Measurements from ENCODE around the gene TIMM44.
A peak's percentile ranks its signal among the peaks of the same experiment; 100 is the strongest.

TIMM44 gene

GRCh38 chr19:7908078-7908699 is 35.3 kb downstream of the TIMM44 start:
- no peaks in the 10 kb centered on the region for H3K27me3 ChIP-seq (ENCODE audit: control insufficient read depth in 1 of 2, insufficient read depth in 2 of 2, low read length in 2 of 2)
- H3K9me3 ChIP-seq (ENCODE audit: control insufficient read depth in 1 of 2, low read length in 2 of 2) = no peaks in the 10 kb centered on the region
- H3K36me3 ChIP-seq (ENCODE audit: control insufficient read depth in 1 of 2, insufficient read depth in 2 of 2, low read length in 2 of 2) = peaks cover 9 to 41% of the 10 kb centered on the region in 2 donors
- H3K27ac ChIP-seq (ENCODE audit: low read depth, low read length) = no peak overlapping the region
- peaks cover 8 to 14% of the 10 kb centered on the region in 2 donors for H3K4me1 ChIP-seq (ENCODE audit: control insufficient read depth in 1 of 2, insufficient read depth in 2 of 2, low read length in 2 of 2)
- H3K4me3 ChIP-seq (ENCODE audit: low read depth in 1 of 2, low read length in 2 of 2) = no peak overlapping the region
- H3K9ac ChIP-seq (ENCODE audit: low read depth in 1 of 2, low read length in 2 of 2) = no peak overlapping the region

GRCh38 chr19:7907544-7907943 is 35.9 kb downstream of the TIMM44 start:
- Histone ChIP-seq H3K36me3 (ENCODE audit: control insufficient read depth in 1 of 2, insufficient read depth in 2 of 2, low read length in 2 of 2) (peaks cover 9 to 37% of the 10 kb centered on the region in 2 donors), H3K4me3 (ENCODE audit: low read depth in 1 of 2, low read length in 2 of 2) (no peak overlapping the region), H3K27ac (ENCODE audit: low read depth, low read length) (no peak overlapping the region), H3K4me1 (ENCODE audit: control insufficient read depth in 1 of 2, insufficient read depth in 2 of 2, low read length in 2 of 2) (peaks cover 12 to 21% of the 10 kb centered on the region in 2 donors), H3K27me3 (ENCODE audit: control insufficient read depth in 1 of 2, insufficient read depth in 2 of 2, low read length in 2 of 2) (no peaks in the 10 kb centered on the region), H3K9ac (ENCODE audit: low read depth in 1 of 2, low read length in 2 of 2) (no peak overlapping the region), H3K9me3 (ENCODE audit: control insufficient read depth in 1 of 2, low read length in 2 of 2) (no peaks in the 10 kb centered on the region)

GRCh38 chr19:7907122-7907521 is 36.3 kb downstream of the TIMM44 start:
- peaks cover 14 to 22% of the 10 kb centered on the region in 2 donors for H3K4me1 ChIP-seq (ENCODE audit: control insufficient read depth in 1 of 2, insufficient read depth in 2 of 2, low read length in 2 of 2)
- H3K9ac ChIP-seq (ENCODE audit: low read depth in 1 of 2, low read length in 2 of 2) = no peak overlapping the region
- H3K36me3 ChIP-seq (ENCODE audit: control insufficient read depth in 1 of 2, insufficient read depth in 2 of 2, low read length in 2 of 2) = peaks cover 9 to 34% of the 10 kb centered on the region in 2 donors
- no peak overlapping the region for H3K4me3 ChIP-seq (ENCODE audit: low read depth in 1 of 2, low read length in 2 of 2)
- H3K27me3 ChIP-seq (ENCODE audit: control insufficient read depth in 1 of 2, insufficient read depth in 2 of 2, low read length in 2 of 2) = no peaks in the 10 kb centered on the region
- no peaks in the 10 kb centered on the region for H3K9me3 ChIP-seq (ENCODE audit: control insufficient read depth in 1 of 2, low read length in 2 of 2)
- H3K27ac ChIP-seq (ENCODE audit: low read depth, low read length) = no peak overlapping the region

GRCh38 chr19:7905859-7906258 is 37.6 kb downstream of the TIMM44 start:
- H3K4me1 ChIP-seq (ENCODE audit: control insufficient read depth in 1 of 2, insufficient read depth in 2 of 2, low read length in 2 of 2) = peaks cover 14 to 22% of the 10 kb centered on the region in 2 donors
- no peaks in the 10 kb centered on the region for H3K27me3 ChIP-seq (ENCODE audit: control insufficient read depth in 1 of 2, insufficient read depth in 2 of 2, low read length in 2 of 2)
- no peaks in the 10 kb centered on the region for H3K9me3 ChIP-seq (ENCODE audit: control insufficient read depth in 1 of 2, low read length in 2 of 2)
- peaks cover 4 to 22% of the 10 kb centered on the region in 2 donors for H3K36me3 ChIP-seq (ENCODE audit: control insufficient read depth in 1 of 2, insufficient read depth in 2 of 2, low read length in 2 of 2)
- H3K27ac ChIP-seq (ENCODE audit: low read depth, low read length) = no peak overlapping the region
- H3K9ac ChIP-seq (ENCODE audit: low read depth in 1 of 2, low read length in 2 of 2) = no peak overlapping the region
- no peak overlapping the region for H3K4me3 ChIP-seq (ENCODE audit: low read depth in 1 of 2, low read length in 2 of 2)

GRCh38 chr19:7905268-7905667 is 38.2 kb downstream of the TIMM44 start:
- Histone ChIP-seq H3K4me1 (ENCODE audit: control insufficient read depth in 1 of 2, insufficient read depth in 2 of 2, low read length in 2 of 2) (peaks cover 14 to 22% of the 10 kb centered on the region in 2 donors), H3K9ac (ENCODE audit: low read depth in 1 of 2, low read length in 2 of 2) (peak overlapping the region in 1 of 2 donors; percentile 93), H3K36me3 (ENCODE audit: control insufficient read depth in 1 of 2, insufficient read depth in 2 of 2, low read length in 2 of 2) (peaks cover 0 to 16% of the 10 kb centered on the region in 2 donors), H3K9me3 (ENCODE audit: control insufficient read depth in 1 of 2, low read length in 2 of 2) (no peaks in the 10 kb centered on the region), H3K4me3 (ENCODE audit: low read depth in 1 of 2, low read length in 2 of 2) (peak overlapping the region; percentile 74 to 93), H3K27me3 (ENCODE audit: control insufficient read depth in 1 of 2, insufficient read depth in 2 of 2, low read length in 2 of 2) (no peaks in the 10 kb centered on the region), H3K27ac (ENCODE audit: low read depth, low read length) (no peak overlapping the region)

GRCh38 chr19:7904074-7905020 is 39.1 kb downstream of the TIMM44 start:
- Histone ChIP-seq H3K27me3 (ENCODE audit: control insufficient read depth in 1 of 2, insufficient read depth in 2 of 2, low read length in 2 of 2) (no peaks in the 10 kb centered on the region), H3K4me1 (ENCODE audit: control insufficient read depth in 1 of 2, insufficient read depth in 2 of 2, low read length in 2 of 2) (peaks cover 14 to 22% of the 10 kb centered on the region in 2 donors), H3K36me3 (ENCODE audit: control insufficient read depth in 1 of 2, insufficient read depth in 2 of 2, low read length in 2 of 2) (peaks cover 0 to 9% of the 10 kb centered on the region in 2 donors), H3K27ac (ENCODE audit: low read depth, low read length) (peak overlapping the region; percentile 30), H3K4me3 (ENCODE audit: low read depth in 1 of 2, low read length in 2 of 2) (peak overlapping the region; percentile 74 to 93), H3K9me3 (ENCODE audit: control insufficient read depth in 1 of 2, low read length in 2 of 2) (no peaks in the 10 kb centered on the region), H3K9ac (ENCODE audit: low read depth in 1 of 2, low read length in 2 of 2) (peak overlapping the region; percentile 89 to 93)

GRCh38 chr19:7903244-7904073 is 40.0 kb downstream of the TIMM44 start, which contains the start of gene MAP2K7:
Gene MAP2K7, plus strand, starts transcription at chr19:7903877. Its CDS starts 68 bp downstream, at chr19:7903945.
- peaks cover 14 to 22% of the 10 kb centered on the region in 2 donors for H3K4me1 ChIP-seq (ENCODE audit: control insufficient read depth in 1 of 2, insufficient read depth in 2 of 2, low read length in 2 of 2)
- no peaks in the 10 kb centered on the region for H3K9me3 ChIP-seq (ENCODE audit: control insufficient read depth in 1 of 2, low read length in 2 of 2)
- H3K9ac ChIP-seq (ENCODE audit: low read depth in 1 of 2, low read length in 2 of 2) = peak within 1 kb of the TSS; percentile 93 to 97
- H3K36me3 ChIP-seq (ENCODE audit: control insufficient read depth in 1 of 2, insufficient read depth in 2 of 2, low read length in 2 of 2) = peaks cover 0 to 5% of the 10 kb centered on the region in 2 donors
- peak within 1 kb of the TSS; percentile 71 for H3K27ac ChIP-seq (ENCODE audit: low read depth, low read length)
- peak within 1 kb of the TSS; percentile 83 to 93 for H3K4me3 ChIP-seq (ENCODE audit: low read depth in 1 of 2, low read length in 2 of 2)
- H3K27me3 ChIP-seq (ENCODE audit: control insufficient read depth in 1 of 2, insufficient read depth in 2 of 2, low read length in 2 of 2) = no peaks in the 10 kb centered on the region

- Histone ChIP-seq H3K36me3 (ENCODE audit: control insufficient read depth in 1 of 2, insufficient read depth in 2 of 2, low read length in 2 of 2) (peaks cover 0 to 5% of the 10 kb centered on the region in 2 donors), H3K9me3 (ENCODE audit: control insufficient read depth in 1 of 2, low read length in 2 of 2) (no peaks in the 10 kb centered on the region), H3K4me1 (ENCODE audit: control insufficient read depth in 1 of 2, insufficient read depth in 2 of 2, low read length in 2 of 2) (peaks cover 14 to 22% of the 10 kb centered on the region in 2 donors), H3K9ac (ENCODE audit: low read depth in 1 of 2, low read length in 2 of 2) (peak overlapping the region; percentile 74 to 97), H3K27me3 (ENCODE audit: control insufficient read depth in 1 of 2, insufficient read depth in 2 of 2, low read length in 2 of 2) (no peaks in the 10 kb centered on the region), H3K27ac (ENCODE audit: low read depth, low read length) (peak overlapping the region; percentile 71), H3K4me3 (ENCODE audit: low read depth in 1 of 2, low read length in 2 of 2) (peak overlapping the region; percentile 83 to 93)
Observed at GRCh38 chr19:7902796-7903243, 40.6 kb downstream of the TIMM44 start.

- Histone ChIP-seq H3K4me3 (ENCODE audit: low read depth in 1 of 2, low read length in 2 of 2) (no peak overlapping the region), H3K9me3 (ENCODE audit: control insufficient read depth in 1 of 2, low read length in 2 of 2) (no peaks in the 10 kb centered on the region), H3K4me1 (ENCODE audit: control insufficient read depth in 1 of 2, insufficient read depth in 2 of 2, low read length in 2 of 2) (peaks cover 14 to 22% of the 10 kb centered on the region in 2 donors), H3K27me3 (ENCODE audit: control insufficient read depth in 1 of 2, insufficient read depth in 2 of 2, low read length in 2 of 2) (no peaks in the 10 kb centered on the region), H3K9ac (ENCODE audit: low read depth in 1 of 2, low read length in 2 of 2) (no peak overlapping the region), H3K36me3 (ENCODE audit: control insufficient read depth in 1 of 2, insufficient read depth in 2 of 2, low read length in 2 of 2) (no peaks in the 10 kb centered on the region), H3K27ac (ENCODE audit: low read depth, low read length) (no peak overlapping the region)
Observed at GRCh38 chr19:7901337-7901736, 42.1 kb downstream of the TIMM44 start.
